ENCODE results near the gene LAGE3. TPM values are rescaled to one million over a fixed set of nuclear protein-coding genes. Genes with fewer than 3 reads are reported as not detected.

The LAGE3 gene
- total RNA-seq: 13.5 TPM

GRCh38 chrX:154478728-154479622 lies at the start of gene LAGE3:
Gene LAGE3 (minus strand): TSS chrX:154479281. CDS start chrX:154478915, 366 bp downstream.
- DNase-seq (ENCODE audit: low spot score in 2 of 2) (peak; percentile 93), FAIRE-seq (no peak)

GRCh38 chrX:154526901-154527675 lies 48.0 kb upstream of the LAGE3 start:
- peak; percentile 53 to 62 for DNase-seq (ENCODE audit: low spot score in 2 of 2)
- FAIRE-seq: no peak

DNA sequence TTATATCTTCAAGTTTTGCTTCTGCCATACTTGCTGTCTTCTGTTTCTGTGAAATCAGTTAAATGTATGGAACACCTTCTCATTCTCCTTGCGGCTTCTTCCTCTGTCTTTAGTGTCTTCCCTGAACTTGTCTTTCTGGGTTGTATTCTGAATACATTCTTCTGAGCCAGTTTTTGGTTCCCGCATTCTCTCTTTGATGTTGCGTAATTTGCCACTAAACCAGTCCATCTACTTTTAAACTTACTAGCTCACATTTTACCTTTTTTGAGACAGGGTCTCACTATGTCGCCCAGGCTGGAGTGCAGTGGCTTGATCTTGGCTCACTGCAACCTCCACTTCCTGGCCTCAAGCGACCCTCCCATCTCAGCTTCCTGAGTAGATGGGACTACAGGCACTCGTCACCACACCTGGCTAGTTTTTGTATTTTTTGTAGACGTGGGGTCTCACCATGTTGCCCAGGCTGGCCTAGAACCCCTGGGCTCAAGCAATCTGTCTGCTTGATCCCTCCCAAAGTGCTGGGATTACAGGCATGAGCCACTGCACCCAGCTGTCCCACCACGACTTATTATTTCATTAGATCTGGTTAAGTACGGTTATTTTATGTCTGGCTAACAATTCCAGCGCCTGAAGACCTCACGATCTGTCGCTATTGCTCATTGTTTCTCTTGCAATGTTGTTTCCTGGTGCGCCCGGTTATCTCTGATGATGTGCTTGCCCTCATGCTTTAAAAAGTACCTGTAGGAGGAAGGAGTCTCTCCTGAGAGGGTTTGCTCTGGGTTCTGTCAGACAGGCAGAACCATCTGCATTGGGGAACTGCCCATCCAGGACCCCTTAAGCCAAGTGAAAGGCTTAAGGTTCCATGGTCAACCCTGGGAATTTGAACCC lies 46.8 kb upstream of the LAGE3 start:
- no peak for DNase-seq (ENCODE audit: low spot score in 2 of 2)
- FAIRE-seq: no peak

GRCh38 chrX:154519389-154519788 lies 40.3 kb upstream of the LAGE3 start:
- FAIRE-seq: no peak
- DNase-seq (ENCODE audit: low spot score in 2 of 2): no peak

DNA sequence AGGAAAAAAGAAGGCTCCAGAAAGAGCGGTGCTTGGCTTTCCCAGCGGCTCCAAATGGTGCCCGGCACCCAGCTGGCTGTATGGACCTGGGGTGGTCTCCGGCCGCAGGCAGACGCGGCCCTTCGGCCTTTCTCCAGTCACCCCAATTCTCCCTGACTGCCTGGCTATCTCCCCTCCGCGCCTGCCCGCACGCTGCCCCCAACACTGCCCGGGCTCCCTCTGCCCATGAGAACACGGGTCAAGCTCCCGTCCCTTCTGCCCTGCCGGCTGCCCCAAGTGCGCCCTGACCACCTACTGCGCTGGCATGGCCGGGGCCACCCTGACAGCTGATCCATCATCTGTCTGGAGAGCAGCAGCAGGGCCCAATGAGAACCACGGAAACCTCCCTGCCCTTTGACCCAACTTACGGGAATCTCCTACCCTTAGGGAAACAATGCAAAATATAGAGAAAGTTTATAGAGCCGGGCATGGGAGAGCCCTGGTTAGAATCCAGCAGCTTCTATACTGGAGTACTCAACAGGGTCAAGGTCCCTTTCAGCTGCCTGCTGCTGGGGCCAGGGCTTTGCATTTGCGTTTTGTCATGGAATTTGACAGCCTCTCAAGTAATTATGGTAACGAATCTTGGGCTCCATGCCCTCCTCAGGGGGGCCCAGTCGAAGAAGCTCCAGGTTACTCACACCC lies 38.2 kb upstream of the LAGE3 start:
- no peak for FAIRE-seq
- no peak for DNase-seq (ENCODE audit: low spot score in 2 of 2)

- no peak for FAIRE-seq
- no peak for DNase-seq (ENCODE audit: low spot score in 2 of 2)
These were observed 37.6 kb upstream of the LAGE3 start for GRCh38 chrX:154516656-154517100.

- DNase-seq (ENCODE audit: low spot score in 2 of 2): peak; percentile 79 to 83
- FAIRE-seq: no peak
These were observed 37.0 kb upstream of the LAGE3 start, which contains the start of gene FAM3A for GRCh38 chrX:154515966-154516655. Gene FAM3A (minus strand): TSS chrX:154516232. CDS start chrX:154515772, 460 bp downstream.

- DNase-seq (ENCODE audit: low spot score in 2 of 2): no peak
These were observed 36.2 kb upstream of the LAGE3 start for GRCh38 chrX:154515090-154515965.

GRCh38 chrX:154513716-154514115 lies 34.6 kb upstream of the LAGE3 start:
- DNase-seq (ENCODE audit: low spot score in 2 of 2) (no peak), FAIRE-seq (no peak)

More at GRCh38 chrX:154515090-154515965, 36.2 kb upstream of the LAGE3 start:
- no peak for FAIRE-seq

DNA sequence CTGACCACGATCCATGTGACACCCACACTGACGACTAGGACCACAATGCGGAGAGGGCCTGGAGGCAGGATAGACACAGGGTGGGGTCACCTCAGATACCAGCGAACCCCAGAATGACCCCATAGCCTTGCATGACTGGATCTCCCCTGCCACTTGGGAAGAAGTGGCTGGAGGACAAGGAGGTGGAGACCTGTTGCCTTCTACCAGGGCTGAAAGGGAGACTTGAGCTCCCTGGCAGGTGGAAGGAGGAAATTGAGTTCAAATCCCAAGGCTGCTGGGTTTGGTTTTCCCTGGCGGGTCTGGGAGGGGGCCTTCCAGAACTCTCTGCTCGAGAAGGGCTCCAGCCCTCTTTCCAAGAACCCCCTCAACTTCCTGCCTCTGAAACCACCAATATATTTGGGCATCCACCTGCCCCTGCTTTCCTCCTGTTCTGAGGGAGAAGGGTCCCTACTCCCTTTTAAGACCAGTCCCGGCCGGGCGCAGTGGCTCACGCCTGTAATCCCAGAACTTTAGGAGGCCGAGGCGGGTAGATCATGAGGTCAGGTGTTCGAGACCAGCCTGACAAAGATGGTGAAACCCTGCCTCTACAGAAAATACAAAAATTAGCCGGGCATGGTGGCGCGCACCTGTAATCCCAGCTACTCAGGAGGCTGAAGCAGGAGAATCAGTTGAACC lies 33.9 kb upstream of the LAGE3 start:
- DNase-seq (ENCODE audit: low spot score in 2 of 2): no peak
- no peak for FAIRE-seq

DNA sequence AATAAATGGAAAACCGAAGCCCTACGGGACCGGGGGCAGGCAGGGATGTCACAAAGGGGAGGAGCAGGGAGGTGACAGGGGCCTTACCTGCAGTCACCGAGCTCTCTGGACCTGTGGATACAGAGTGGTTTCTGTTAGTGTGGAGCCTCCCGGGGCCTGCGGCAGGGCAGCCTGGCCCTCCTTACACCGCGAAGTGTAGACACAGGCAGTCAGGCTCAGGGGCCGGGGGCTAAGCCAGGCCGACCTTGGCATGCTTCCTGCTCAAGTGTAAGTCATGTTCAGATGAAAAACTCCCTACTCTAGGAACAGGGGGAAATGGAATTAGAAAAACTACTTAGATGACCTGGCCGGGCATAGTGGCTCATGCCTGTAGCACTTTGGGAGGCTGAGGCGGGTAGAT lies 32.7 kb upstream of the LAGE3 start:
- FAIRE-seq (no peak), DNase-seq (ENCODE audit: low spot score in 2 of 2) (no peak)

GRCh38 chrX:154509455-154509854 lies 30.4 kb upstream of the LAGE3 start:
- no peak for FAIRE-seq

DNA sequence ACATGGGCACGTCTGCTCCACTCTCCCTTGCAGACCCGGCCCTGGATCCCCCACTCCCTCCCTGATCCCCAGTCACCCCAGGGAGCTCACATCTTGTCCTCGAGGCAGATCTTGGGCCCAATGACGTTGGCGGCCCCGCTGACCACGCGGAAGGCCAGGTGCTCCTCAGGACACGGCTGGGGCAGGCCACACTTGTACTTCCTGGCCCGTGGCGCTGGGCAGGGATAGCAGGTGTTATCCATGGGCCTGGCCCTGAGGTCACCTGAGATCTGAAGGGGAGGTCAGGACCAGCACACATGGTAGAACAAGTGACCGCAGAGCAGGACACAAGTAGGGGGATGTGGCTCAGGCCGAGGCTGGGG lies 29.3 kb upstream of the LAGE3 start:
- FAIRE-seq (no peak), DNase-seq (ENCODE audit: low spot score in 2 of 2) (no peak)

More at GRCh38 chrX:154509455-154509854, 30.4 kb upstream of the LAGE3 start:
- no peak for DNase-seq (ENCODE audit: low spot score in 2 of 2)

GRCh38 chrX:154507673-154508383 lies 28.7 kb upstream of the LAGE3 start:
- FAIRE-seq (no peak), DNase-seq (ENCODE audit: low spot score in 2 of 2) (no peak)

GRCh38 chrX:154506483-154507332 lies 27.6 kb upstream of the LAGE3 start:
- DNase-seq (ENCODE audit: low spot score in 2 of 2) (no peak), FAIRE-seq (no peak)

GRCh38 chrX:154505734-154506133 lies 26.7 kb upstream of the LAGE3 start:
- no peak for FAIRE-seq
- no peak for DNase-seq (ENCODE audit: low spot score in 2 of 2)

Data from frontal cortex (tissue), 4 donors.